Activated T-cell treated with anti-CD3 and anti-CD28 coated beads for 1 hour (primary cell): ENCODE results near the gene MALAT1.
A peak's percentile ranks its signal among the peaks of the same experiment; 100 is the strongest.
"Not testable (repeated sequence)": the region's sequence is repeated elsewhere in the genome, so short reads cannot be mapped to it uniquely, and the experiment has no call there.

Experiments
- DNase-seq: peaks from one replicate; pipeline ENCODE4 v3.0.0-alpha.2; 2020; ENCODE audit warnings: low read depth

The MALAT1 gene

DNA sequence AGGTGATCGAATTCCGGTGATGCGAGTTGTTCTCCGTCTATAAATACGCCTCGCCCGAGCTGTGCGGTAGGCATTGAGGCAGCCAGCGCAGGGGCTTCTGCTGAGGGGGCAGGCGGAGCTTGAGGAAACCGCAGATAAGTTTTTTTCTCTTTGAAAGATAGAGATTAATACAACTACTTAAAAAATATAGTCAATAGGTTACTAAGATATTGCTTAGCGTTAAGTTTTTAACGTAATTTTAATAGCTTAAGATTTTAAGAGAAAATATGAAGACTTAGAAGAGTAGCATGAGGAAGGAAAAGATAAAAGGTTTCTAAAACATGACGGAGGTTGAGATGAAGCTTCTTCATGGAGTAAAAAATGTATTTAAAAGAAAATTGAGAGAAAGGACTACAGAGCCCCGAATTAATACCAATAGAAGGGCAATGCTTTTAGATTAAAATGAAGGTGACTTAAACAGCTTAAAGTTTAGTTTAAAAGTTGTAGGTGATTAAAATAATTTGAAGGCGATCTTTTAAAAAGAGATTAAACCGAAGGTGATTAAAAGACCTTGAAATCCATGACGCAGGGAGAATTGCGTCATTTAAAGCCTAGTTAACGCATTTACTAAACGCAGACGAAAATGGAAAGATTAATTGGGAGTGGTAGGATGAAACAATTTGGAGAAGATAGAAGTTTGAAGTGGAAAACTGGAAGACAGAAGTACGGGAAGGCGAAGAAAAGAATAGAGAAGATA lies at the start of gene MALAT1:
TSS of gene MALAT1 (plus strand) at position 69 of the 736 bp plus-strand sequence.
- DNase-seq = peak; percentile 93

DNA sequence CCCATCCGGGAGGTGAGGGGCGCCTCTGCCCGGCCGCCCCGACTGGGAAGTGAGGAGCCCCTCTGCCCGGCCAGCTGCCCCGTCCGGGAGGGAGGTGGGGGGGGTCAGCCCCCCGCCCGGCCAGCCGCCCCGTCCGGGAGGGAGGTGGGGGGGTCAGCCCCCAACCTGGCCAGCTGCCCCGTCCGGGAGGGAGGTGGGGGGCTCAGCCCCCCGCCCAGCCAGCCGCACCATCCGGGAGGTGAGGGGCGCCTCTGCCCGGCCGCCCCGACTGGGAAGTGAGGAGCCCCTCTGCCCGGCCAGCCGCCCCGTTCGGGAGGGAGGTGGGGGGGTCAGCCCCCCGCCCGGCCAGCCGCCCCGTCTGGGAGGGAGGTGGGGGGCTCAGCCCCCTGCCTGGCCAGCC lies 47.5 kb upstream of the MALAT1 start:
- not testable (repeated sequence) for DNase-seq

DNA sequence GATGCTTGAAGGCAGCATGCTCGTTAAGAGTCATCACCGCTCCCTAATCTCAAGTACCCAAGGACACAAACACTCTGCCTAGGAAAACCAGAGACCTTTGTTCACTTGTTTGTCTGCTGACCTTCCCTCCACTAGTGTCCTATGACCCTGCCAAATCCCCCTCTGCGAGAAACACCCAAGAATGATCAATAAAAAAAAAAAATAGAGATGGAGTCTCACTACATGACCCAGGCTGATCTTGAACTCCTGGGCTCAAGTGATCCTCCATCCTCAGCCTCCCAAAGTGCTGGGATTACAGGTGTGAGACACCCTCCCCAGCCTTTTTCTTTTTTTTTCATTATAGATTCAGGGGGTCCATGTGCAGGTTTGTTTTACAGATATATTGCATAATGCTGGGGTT lies 46.6 kb upstream of the MALAT1 start:
- not testable (repeated sequence) for DNase-seq

DNA sequence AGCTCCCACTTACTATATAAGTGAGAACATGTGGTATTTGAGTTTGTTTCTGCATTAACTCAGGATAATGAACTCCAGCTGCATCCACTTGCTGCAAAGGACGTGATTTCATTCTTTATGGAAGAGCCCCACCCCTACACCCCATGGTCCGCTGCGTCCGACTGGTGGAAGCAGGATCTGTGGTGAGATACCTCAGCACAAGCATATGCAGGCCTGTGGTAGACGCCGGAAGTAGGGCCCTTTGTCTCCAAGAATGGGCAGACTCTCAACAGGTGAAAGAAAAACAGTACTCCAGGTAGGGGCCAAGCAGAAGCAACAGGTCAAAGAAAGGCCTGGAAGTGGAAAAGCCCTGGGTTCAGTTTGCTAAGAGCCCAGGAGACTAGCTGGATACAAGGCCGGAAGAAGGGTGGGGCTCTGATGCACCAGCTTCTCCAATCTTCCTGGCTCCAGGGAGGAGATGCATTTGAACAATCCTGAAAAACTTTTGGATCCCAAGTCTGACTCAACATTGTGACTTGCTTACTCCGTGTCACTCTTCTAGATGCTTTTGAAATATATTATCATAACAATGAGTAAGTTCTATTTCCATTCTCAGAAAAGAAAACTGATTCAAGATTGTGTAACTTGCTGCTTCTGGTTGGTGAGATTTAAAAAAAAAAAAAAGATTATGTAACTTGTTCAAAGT lies 45.9 kb upstream of the MALAT1 start:
- DNase-seq = no peak

DNA sequence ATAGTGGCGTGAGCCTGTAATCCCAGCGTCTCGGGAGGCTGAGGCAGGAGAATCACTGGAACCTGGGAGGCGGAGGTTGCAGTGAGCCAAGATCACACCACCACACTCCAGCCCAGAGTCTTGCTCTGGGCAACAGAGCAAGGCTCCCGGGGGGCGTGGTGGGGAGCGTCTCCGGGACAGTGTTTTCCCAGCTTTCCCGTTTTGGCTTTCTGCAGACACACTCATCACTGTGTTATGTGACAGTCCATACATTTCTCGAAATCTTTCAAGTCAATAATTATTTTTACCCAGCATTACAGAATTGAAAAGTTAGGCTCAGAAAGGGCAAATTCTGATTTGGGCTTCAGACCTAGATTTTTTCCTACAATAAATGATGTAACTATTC lies 44.5 kb upstream of the MALAT1 start:
- no peak for DNase-seq

DNA sequence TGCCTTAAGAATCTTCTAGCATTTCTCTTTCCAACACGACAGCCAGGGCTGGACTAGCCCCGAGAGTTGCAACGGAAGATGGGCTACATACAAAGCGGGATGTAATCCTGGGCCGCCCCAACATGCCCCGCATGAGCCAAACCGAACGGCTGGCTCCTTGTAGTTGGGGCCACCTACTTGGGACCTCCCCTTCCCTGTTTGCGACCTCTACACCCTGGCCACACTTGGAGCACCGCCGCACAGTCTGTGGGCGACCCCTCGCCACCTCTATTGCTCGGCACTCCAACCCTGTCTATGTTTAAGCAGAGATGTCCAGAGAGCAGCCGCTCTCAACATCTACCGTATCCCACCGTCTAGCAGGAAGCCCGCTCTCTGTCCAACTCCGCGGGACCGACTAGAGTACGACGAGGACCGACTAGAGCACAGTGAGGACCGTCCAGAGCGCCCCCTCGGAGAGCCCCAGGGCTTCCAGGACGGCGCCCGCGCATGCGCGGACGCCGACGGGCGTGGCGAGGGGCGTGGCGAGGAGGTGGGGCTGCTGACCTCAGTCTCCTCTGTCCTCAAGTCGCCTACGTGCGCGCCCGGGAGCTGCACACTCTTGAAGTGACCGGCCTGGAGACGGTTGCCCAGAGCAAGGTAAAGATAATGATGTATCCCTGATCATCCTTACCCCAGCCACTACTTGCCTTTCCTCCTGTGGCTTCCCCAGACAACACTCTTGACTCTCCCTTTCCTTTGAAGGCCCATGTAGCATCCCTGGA lies 44.0 kb upstream of the MALAT1 start:
- peak; percentile 66 for DNase-seq

DNA sequence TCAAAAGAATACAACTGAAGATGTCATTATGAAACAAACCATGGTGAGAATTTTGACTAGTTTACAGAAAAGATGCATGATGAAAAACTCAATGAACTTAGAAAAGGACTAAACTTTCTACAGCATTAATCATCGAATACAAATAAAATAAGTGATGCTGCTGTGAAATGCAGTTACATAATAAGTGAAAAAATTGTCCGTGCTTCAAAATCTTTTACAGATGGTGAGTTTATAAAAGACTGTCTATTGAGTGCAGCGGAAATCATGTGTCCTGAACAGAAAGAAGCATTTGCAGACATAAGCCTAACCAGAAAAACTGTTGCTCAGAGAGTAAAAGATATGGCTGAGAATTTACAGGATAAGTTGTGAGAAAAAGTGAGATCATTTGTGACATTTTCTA lies 42.4 kb upstream of the MALAT1 start:
- no peak for DNase-seq

DNA sequence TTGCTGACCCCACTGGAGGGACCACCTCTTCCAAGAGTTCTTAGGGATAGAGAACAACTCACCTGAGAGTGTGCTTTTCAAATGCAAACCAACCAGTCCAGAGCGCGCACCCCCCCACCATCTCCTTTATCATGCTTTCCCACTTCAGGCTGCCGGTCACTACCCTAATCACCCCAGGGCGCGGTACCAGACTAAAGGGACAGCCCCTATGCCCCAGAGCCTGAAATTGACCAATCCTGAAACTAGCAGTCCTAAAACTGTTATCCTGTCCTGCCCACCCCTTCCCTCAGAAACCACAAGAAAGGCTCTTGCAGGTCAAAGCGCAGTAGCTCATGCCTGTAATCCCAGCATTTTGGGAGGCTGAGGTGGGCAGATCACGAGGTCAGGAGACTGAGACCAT lies 39.3 kb upstream of the MALAT1 start:
- no peak for DNase-seq

DNA sequence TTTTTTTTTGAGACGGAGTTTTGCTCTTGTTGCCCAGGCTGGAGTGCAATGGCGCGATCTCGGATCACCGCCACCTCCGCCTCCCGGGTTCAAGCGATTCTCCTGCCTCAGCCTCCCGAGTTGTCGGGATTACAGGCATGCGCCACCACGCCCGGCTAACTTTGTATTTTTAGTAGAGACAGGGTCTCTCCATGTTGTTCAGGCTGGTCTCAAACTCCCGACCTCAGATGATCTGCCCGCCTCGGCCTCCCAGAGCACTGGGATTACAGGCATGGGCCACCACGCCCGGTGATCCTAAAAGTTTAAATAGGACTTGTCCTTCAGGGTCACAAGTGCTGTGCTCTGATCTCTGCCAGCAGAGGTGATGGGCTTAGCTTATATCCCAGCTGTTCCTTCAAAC lies 33.4 kb upstream of the MALAT1 start:
- not testable (repeated sequence) for DNase-seq

DNA sequence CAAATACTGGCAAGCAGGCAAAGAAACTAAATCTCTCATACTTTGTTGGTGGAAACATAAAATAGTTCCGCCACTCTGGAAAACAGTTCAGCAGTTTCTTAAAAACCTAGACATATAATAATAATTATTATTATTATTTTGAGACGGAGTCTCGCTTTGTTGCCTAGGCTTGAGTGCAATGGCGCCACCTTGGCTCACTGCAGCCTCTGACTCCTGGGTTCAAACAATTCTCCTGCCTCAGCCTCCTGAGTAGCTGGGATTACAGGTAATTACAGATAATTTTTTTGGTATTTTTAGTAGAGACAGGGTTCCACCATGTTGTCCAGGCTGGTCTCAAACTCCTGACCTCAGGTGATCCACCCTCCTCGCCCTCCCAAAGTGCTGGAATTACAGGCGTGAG lies 31.5 kb upstream of the MALAT1 start:
- DNase-seq = not testable (repeated sequence)

DNA sequence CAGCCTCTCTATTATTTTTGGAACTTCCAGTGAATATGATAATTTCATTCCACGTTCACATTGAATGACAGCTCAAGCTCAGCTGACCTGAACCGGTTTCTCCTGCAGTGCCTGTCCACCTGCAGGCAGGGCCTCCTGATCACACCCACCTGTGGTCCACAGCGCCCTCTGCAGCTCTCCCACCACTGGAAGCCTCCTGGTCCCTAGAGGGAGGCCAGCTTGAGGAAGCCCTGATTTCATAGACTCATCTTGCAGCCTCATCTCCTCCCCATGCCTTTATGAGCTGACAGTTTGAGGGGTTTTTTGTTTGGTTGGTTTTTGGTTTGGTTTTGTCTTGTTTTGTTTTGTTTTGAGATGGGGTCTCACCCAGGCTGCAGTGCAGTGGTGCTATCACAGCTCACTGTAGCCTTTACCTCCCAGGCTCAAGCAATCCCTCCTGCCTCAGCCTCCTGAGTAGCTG lies 29.9 kb upstream of the MALAT1 start:
- DNase-seq = no peak

DNA sequence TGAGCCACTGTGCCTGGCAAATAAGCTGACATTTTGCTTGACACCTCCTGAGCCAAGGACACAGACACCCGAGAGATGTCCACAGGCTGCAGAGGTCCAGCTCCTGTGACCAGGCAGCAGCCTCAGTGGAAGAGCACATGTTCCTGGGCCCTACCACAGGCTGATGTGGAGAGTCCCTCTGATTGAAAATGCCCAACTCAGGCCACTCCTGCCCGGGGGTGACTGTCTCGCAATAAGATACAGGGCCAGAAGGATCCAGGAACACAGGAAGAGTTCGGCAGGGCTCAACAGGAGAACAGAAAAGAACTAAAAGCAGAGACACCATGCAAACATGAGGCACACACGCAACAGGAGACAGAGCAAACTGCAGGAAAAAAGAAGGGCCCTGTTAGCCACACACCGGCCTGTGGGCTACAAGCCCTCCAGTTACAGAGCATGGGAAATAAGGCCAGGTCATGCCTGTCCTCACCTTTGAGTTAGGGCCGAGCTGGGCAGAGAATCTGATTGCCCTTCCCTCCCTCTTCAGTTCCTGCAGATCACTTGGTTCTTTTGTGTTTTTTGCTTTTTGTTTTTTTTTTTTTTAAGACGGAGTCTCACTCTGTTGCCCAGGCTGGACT lies 28.3 kb upstream of the MALAT1 start:
- no peak for DNase-seq

DNA sequence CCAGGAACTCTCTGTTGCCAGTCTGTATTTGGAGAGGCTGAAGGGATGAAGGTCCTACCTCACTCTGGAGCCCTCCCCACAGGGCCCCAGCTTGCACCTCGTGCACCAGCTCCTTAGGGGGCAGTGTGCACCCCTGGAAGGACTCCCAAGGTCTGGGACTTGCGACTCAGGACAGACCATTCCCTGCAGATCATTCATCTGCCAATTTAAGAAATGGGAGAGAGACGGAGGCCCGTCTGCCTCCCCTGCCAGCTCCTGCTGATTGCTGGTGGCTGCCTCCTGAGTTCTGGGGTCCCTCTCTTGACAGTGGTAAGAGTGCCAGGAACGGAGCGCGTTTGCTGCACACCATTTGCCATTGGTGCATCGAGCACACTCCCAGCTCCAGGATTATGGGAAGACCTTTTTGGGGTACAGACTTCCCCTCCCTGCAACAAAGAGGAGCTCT lies 27.4 kb upstream of the MALAT1 start:
- DNase-seq = no peak

DNA sequence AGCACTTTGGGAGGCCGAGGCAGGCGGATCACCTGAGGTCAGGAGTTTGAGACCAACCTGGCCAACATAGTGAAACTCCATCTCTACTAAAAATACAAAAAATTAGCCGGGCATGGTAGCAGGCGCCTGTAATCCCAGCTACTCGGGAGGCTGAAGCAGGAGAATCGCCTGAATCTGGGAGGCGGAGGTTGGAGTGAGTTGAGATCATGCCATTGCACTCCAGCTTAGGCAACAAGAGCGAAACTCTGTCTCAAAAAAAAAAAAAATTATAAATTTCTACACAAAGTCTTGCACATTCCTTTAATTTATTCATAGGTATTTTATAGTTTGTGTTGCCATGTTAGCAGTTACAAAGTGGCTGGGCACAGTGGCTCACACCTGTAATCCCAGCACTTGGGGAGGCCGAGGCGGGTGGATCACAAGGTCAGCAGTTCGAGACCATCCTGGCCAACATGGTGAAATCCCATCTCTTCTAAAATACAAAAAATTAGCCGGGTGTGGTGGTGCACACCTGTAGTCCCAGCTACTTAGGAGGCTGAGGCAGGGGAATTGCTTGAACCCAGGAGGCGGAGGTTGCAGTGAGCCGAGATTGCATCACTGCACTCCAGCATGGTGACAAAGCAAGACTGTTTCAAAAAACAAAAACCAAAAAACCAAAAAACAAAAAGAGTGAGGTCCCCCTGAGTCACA lies 26.1 kb upstream of the MALAT1 start:
- DNase-seq = not testable (repeated sequence)

DNA sequence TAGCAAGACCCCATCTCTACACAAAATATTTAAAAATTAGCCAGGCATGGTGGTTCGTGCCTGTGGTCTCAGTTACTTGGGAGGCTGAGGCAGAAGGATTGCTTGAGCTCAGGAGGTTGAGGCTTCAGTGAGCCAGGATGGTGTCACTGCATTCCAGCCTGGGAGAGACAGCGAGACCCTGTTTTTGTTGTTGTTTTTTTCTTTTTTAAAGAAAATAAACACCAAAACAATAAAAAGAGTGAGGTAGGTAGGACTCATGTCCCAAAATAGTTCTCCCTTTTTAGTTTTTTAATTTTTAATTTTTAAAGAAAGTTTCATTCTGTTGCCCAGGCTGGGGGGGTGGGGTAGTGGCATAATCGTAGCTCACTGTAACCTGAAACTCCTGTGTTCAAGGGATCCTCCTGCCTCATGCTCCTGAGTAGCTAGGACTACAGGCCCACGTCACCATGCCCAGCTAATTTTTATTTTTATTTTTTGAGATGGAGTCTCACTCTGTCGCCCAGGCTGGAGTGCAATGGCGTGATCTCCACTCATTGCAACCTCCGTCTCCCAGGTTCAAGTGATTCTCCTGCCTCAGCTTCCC lies 25.5 kb upstream of the MALAT1 start:
- no peak for DNase-seq

DNA sequence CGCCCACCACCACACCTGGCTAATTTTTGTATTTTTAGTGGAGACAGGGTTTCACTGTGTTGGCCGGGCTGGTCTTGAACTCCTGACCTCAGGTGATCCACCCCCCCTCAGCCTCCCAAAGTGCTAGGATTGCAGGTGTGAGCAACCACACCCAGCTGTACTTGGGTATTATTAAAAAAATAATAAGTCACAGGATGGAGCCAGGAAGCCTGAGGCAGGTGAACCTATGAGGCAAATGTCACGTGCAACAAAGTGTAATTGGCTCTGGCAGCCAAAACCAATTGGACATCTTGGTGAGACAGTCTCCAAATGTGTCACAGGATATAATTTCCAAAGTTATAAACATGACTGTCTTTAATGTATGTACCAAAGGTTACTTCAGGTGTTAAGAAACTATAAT lies 24.0 kb upstream of the MALAT1 start:
- no peak for DNase-seq

DNA sequence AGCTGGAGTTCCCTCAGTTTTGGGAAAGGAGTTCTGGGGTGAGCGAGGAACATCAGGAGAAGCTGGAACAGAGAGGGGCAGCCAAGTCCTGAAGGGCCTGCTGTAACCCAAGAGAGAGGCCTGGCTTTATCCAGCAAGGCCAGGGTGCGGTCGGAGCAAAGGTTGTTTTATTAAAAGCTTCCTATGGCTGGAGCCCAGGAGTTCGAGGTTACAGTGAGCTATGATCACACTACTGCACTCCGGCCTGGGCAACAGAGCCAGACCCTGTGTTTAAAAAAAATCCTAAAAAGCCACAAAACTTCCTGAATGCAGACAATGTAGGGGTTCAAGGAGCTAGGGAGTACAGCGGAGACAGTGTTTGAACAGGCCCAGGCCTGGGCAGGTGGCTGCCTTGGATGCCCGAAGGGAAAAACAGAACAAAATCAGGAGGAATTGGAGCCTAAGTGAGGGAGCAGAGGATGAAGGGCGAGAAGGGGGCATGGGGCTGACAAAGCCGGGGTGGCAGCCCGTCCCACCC lies 22.2 kb upstream of the MALAT1 start:
- no peak for DNase-seq

DNA sequence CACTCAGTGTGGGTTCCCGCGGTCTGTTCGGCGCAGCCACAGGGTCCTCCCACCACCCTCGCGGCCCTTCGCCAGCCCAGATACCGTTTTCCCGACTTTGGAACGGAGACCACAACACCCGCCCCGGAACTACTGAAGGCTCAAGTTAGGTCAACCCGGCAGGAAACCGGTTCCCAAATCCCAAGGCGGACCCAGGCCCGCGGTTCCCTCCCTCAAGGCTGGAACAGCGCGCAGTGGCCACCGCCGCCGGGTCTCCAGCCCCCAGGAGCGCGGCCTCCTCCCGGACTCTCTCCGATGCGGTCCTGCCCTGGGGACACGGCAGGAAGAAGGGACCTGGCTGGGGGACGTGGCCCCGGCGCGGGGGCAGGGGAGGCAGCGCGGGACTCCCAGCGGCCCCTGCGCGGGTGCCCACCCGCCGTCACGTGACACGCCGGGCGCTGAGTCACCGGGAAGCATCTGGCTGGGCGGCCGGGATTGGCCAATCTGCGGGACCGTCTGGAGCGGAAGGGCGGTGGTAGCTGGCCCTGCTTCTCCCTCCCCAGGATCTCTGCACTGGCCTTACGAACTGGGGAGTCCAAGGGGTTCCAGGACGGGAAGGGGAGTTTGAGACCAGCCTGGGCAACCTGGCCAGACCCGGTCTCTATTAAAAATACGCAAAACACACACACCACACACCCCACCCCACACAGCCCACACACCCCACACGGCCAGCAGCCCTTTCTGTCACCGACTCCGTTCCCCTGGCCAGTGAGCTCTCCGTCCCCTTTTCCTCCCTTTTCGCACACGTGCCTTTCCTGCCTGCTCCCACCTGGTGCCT lies 21.5 kb upstream of the MALAT1 start:
- peak; percentile 86 for DNase-seq

DNA sequence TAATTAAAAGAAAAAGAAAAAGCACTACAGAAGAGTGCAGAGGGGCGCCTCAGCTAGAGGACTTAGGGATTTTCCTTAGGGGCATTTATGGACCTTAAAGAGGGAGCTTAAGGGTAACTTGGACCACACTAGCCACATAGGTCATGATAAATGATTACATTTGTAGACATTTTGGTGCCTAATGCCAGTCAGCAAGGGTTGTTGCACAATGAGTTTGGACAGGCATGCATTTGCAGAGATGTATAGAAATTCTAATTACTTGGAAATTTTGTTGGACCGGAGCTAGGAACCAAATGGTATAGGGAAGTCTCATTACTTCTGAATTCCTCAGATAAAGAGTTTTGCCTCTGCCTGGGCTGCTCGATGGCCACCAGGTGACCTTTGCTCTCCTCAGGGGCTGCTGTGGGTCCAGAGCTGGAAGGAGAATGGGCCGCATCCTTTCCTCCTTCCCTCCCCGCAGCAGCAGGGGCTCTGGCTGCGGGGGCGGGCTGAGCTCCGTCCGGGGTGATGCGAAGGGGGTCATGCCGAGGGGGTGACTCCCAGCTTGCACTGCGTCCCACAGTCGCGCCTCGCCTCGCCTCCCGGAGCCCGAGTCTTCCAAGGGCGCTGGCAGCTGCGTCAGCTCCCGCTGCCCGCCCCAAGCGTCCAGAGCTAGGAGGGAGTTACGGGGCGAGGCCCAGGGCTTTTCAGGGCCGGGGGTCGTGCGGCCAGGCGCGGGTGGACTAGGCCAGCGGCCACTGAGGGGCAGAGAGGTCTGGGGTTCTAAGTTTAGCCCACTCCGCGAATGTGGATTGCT lies 20.3 kb upstream of the MALAT1 start:
- no peak for DNase-seq
